AG20443 (cell line): ENCODE data around the gene OPTN.
"Not testable (repeated sequence)": the region's sequence is repeated elsewhere in the genome, so short reads cannot be mapped to it uniquely, and the experiment has no call there.

ENCODE experiments used
- DNase-seq: peaks from one replicate; pipeline ENCODE4 v3.0.0; 2012; ENCODE audit warnings: low spot score, mixed read lengths

The OPTN gene

GRCh38 chr10:13090289-13090688 is 9.7 kb upstream of the OPTN start:
- DNase-seq, result no peak

GRCh38 chr10:13091801-13092200 is 8.2 kb upstream of the OPTN start:
- no peak for DNase-seq

- no peak for DNase-seq
These were observed 7.5 kb upstream of the OPTN start for GRCh38 chr10:13092291-13093102.

- DNase-seq, result not testable (repeated sequence)
These were observed 5.9 kb upstream of the OPTN start for GRCh38 chr10:13094082-13094481.

GRCh38 chr10:13095094-13095493 is 4.9 kb upstream of the OPTN start:
- DNase-seq, result peak; percentile 43

GRCh38 chr10:13095929-13096328 is 4.0 kb upstream of the OPTN start:
- no peak for DNase-seq

GRCh38 chr10:13099144-13099665 is 758 bp upstream of the OPTN start:
- peak; percentile 77 for DNase-seq

- DNase-seq, result peak; percentile 47
These were observed 659 bp downstream of the OPTN start for GRCh38 chr10:13100349-13101294.

- peak; percentile 40 for DNase-seq
These were observed 2.2 kb downstream of the OPTN start for GRCh38 chr10:13102002-13102794.

- no peak for DNase-seq
These were observed 3.6 kb downstream of the OPTN start for GRCh38 chr10:13103554-13103953.

- DNase-seq, result no peak
These were observed 4.7 kb downstream of the OPTN start for GRCh38 chr10:13104697-13105096.

GRCh38 chr10:13105184-13105583 is 5.2 kb downstream of the OPTN start:
- peak; percentile 27 for DNase-seq

- no peak for DNase-seq
These were observed 6.6 kb downstream of the OPTN start for GRCh38 chr10:13106387-13107045.

GRCh38 chr10:13110908-13111307 is 10.9 kb downstream of the OPTN start:
- no peak for DNase-seq

- DNase-seq, result no peak
These were observed 13.6 kb downstream of the OPTN start for GRCh38 chr10:13113544-13113943.

- no peak for DNase-seq
These were observed 16.2 kb downstream of the OPTN start for GRCh38 chr10:13115832-13116803.

- DNase-seq, result no peak
These were observed 18.1 kb downstream of the OPTN start for GRCh38 chr10:13117841-13118783.

GRCh38 chr10:13118784-13119410 is 18.9 kb downstream of the OPTN start:
- DNase-seq, result no peak
